HUES64 (cell line): Measurements from ENCODE around the gene EPB41L2.

Experiments
- H3K27ac ChIP-seq: 2 replicates; pipeline ENCODE4 v1.7.0; 2013; ENCODE audit warnings: low read depth, low read length, inconsistent platforms
- H3K27me3 ChIP-seq: 2 replicates; pipeline ENCODE4 v1.6.1; 2013; ENCODE audit warnings: mild to moderate bottlenecking, low read length; ENCODE audit not compliant: insufficient read depth
- H3K36me3 ChIP-seq: 2 replicates; pipeline ENCODE4 v1.6.1; 2013; ENCODE audit warnings: mild to moderate bottlenecking, low read length; ENCODE audit not compliant: insufficient read depth
- H3K4me1 ChIP-seq: 2 replicates; pipeline ENCODE4 v1.6.1; 2013; ENCODE audit warnings: mild to moderate bottlenecking, low read length, moderate library complexity; ENCODE audit not compliant: insufficient read depth
- H3K4me3 ChIP-seq: 2 replicates; pipeline ENCODE4 v1.5.1; 2013; ENCODE audit warnings: mild to moderate bottlenecking, low read length, moderate library complexity
- H3K9ac ChIP-seq: 2 replicates; pipeline ENCODE4 v1.6.1; 2013; ENCODE audit warnings: mild to moderate bottlenecking, low read depth, low read length
- H3K9me3 ChIP-seq: 2 replicates; pipeline ENCODE4 v1.6.1; 2013; ENCODE audit warnings: low read depth, low read length; ENCODE audit not compliant: insufficient read depth
- WGBS: fragments of 150-250, 120-280 bp; methylation state at CpG from one replicate; pipeline ENCODE4 v1.1.7; 2013; ENCODE audit warnings: missing lambda C conversion rate; 5-methylcytosine and 5-hydroxymethylcytosine counted together

EPB41L2 gene

DNA sequence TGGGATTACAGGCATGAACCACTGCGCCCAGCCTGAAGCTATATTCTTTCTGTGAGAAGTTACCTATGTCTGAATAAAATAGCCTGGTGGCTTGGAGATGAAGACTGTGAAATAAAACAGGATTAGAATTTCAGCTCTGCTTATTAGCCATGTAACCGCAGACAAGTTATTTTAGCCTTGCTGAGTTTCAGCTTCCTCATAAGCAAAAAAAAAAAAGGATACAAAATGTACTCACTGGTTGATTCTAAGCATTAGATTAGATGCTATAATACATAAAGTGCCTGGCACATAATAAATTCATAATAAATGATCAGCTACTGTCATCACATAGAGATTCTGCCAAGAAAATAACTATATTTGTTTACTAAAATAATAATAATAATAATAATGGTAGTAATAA is 98.8 kb downstream of the EPB41L2 start:
- Histone ChIP-seq H3K27ac (no peak overlapping the region), H3K27me3 (no peaks in the 10 kb centered on the region), H3K9me3 (no peaks in the 10 kb centered on the region), H3K36me3 (no peaks in the 10 kb centered on the region), H3K9ac (no peak overlapping the region), H3K4me3 (no peak overlapping the region), H3K4me1 (peaks cover 35% of the 10 kb centered on the region)
- WGBS = 93% methylated on average over 2 of the region's 2 CpGs

DNA sequence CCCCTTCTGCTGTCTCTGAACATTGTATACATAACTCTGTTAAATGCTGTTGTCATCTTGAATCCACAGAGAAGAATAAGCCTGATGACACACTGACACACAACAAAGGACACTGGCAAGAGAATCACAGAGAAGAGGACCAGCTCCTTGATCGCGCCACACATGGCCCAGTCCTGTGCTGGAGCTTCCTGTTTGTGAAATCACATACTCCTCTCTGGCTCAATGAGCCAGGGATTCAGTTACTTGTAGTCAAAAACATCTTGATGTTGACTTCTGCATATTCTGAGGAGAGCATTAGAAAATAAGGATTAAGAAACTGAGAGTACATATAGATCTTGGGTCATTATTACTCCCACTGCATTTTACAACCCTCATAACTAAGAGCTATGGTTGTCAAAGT is 100.1 kb downstream of the EPB41L2 start:
- Histone ChIP-seq H3K9ac (no peak overlapping the region), H3K9me3 (no peaks in the 10 kb centered on the region), H3K4me1 (peaks cover 25% of the 10 kb centered on the region), H3K27ac (no peak overlapping the region), H3K36me3 (no peaks in the 10 kb centered on the region), H3K27me3 (no peaks in the 10 kb centered on the region), H3K4me3 (no peak overlapping the region)
- WGBS = 98% methylated on average over 2 of the region's 2 CpGs

GRCh38 chr6:130961148-130961547 is 101.9 kb downstream of the EPB41L2 start:
- no peaks in the 10 kb centered on the region for H3K27me3 ChIP-seq
- no peak overlapping the region for H3K27ac ChIP-seq
- no peak overlapping the region for H3K9ac ChIP-seq
- WGBS = 95% methylated on average over 3 of the region's 3 CpGs
- no peaks in the 10 kb centered on the region for H3K9me3 ChIP-seq
- H3K4me1 ChIP-seq = peaks cover 13% of the 10 kb centered on the region; the same call in 1 of the 2 replicates
- H3K4me3 ChIP-seq = no peak overlapping the region
- H3K36me3 ChIP-seq = no peaks in the 10 kb centered on the region

DNA sequence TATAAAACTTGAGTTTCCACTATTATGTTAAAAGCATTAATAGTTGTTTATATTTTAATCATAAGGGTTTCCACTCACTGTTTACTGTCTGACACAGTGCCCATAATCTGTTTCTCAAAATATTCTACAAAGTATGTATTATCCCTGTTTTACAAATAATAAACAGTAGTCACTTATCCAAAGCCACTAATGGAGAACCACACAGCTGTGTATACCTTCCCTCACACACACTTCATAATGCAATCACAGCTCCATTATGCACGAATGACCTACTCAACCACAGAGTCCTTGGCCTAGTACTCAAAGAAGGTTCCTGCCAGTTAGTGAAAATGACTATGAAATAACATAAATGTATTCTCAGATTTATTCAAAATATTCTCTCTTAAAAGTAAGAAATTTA is 103.1 kb downstream of the EPB41L2 start:
- no peaks in the 10 kb centered on the region for H3K27me3 ChIP-seq
- no peak overlapping the region for H3K9ac ChIP-seq
- H3K4me1 ChIP-seq = peaks cover 6% of the 10 kb centered on the region; the same call in 1 of the 2 replicates
- H3K27ac ChIP-seq = no peak overlapping the region
- H3K4me3 ChIP-seq = no peak overlapping the region
- H3K36me3 ChIP-seq = 0 out of 2 replicates have a peak, but pooled peaks cover under 1% of the 10 kb centered on the region
- WGBS = 91% methylated on average over 1 of the region's 1 CpG
- H3K9me3 ChIP-seq = no peaks in the 10 kb centered on the region

GRCh38 chr6:130958468-130958867 is 104.6 kb downstream of the EPB41L2 start:
- H3K27me3 ChIP-seq = no peaks in the 10 kb centered on the region
- no peak overlapping the region for H3K9ac ChIP-seq
- no peak overlapping the region for H3K27ac ChIP-seq
- no peaks in the 10 kb centered on the region for H3K9me3 ChIP-seq
- no peak overlapping the region for H3K4me3 ChIP-seq
- H3K36me3 ChIP-seq = 0 out of 2 replicates have a peak, but pooled peaks cover 4% of the 10 kb centered on the region
- 85% methylated on average over 2 of the region's 2 CpGs for whole genome bisulfite sequencing
- H3K4me1 ChIP-seq = peaks cover 6% of the 10 kb centered on the region; the same call in 1 of the 2 replicates

- Histone ChIP-seq H3K27ac (no peak overlapping the region), H3K9me3 (no peaks in the 10 kb centered on the region), H3K4me3 (no peak overlapping the region), H3K36me3 (0 out of 2 replicates have a peak, but pooled peaks cover 4% of the 10 kb centered on the region), H3K9ac (no peak overlapping the region), H3K27me3 (no peaks in the 10 kb centered on the region), H3K4me1 (peaks cover 6% of the 10 kb centered on the region; the same call in 1 of the 2 replicates)
- WGBS = 98% methylated on average over 2 of the region's 2 CpGs
These were observed 107.3 kb downstream of the EPB41L2 start for GRCh38 chr6:130955755-130956154.

DNA sequence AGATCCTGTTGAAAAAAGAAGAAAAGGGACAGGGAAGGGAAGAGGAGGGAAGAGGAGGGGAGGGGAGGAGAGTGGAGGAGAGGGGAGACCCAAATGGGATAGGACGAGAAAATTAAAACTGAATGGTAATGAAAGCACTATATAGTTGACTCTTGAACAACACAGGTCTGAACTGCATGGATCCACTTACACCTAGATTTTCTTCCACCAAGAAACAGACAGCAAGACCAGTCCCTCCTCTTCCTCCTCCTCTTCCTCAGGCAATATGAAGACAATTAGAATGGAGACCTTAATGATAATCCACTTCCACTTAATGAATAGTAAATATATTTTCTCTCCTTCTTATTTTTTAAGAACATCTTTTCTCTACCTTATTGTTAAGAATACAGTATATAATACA is 113.5 kb downstream of the EPB41L2 start:
- H3K9me3 ChIP-seq = no peaks in the 10 kb centered on the region
- peaks cover 19% of the 10 kb centered on the region for H3K4me1 ChIP-seq
- WGBS = 92% methylated on average over 1 of the region's 1 CpG

DNA sequence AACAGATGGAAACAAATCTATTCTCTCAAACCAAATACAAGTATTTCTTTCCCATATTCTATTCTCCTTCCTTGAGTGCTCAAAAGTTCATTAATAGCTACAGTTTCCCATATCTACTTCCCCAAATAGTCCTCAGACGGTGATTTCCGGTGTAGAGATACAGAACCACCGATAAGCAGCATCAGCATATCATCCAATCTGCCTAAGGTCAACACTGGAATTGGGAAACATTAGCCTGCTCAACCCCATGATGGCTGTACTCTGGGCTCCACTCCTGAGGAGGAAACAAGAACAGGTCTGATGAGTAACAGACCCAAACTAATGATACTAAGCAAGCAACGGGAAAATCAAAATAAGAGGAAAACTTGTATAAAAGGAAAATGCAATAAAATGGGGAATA is 115.6 kb downstream of the EPB41L2 start:
- 89% methylated on average over 3 of the region's 4 CpGs for WGBS
- no peak overlapping the region for H3K4me3 ChIP-seq
- no peaks in the 10 kb centered on the region for H3K9me3 ChIP-seq
- H3K36me3 ChIP-seq = no peaks in the 10 kb centered on the region
- peaks cover 23% of the 10 kb centered on the region for H3K4me1 ChIP-seq
- H3K9ac ChIP-seq = no peak overlapping the region
- no peak overlapping the region for H3K27ac ChIP-seq
- H3K27me3 ChIP-seq = no peaks in the 10 kb centered on the region

More for the DNA sequence above, 113.5 kb downstream of the EPB41L2 start:
- H3K4me3 ChIP-seq = no peak overlapping the region
- no peak overlapping the region for H3K27ac ChIP-seq
- no peak overlapping the region for H3K9ac ChIP-seq
- H3K27me3 ChIP-seq = no peaks in the 10 kb centered on the region
- H3K36me3 ChIP-seq = no peaks in the 10 kb centered on the region

GRCh38 chr6:130946076-130946475 is 117.0 kb downstream of the EPB41L2 start:
- no peak overlapping the region for H3K9ac ChIP-seq
- peaks cover 23% of the 10 kb centered on the region for H3K4me1 ChIP-seq
- WGBS = 100% methylated on average over 1 of the region's 2 CpGs
- H3K27me3 ChIP-seq = no peaks in the 10 kb centered on the region
- no peak overlapping the region for H3K27ac ChIP-seq
- H3K36me3 ChIP-seq = no peaks in the 10 kb centered on the region
- no peaks in the 10 kb centered on the region for H3K9me3 ChIP-seq
- no peak overlapping the region for H3K4me3 ChIP-seq

GRCh38 chr6:130945401-130945919 is 117.6 kb downstream of the EPB41L2 start:
- Histone ChIP-seq H3K9me3 (no peaks in the 10 kb centered on the region), H3K4me1 (peaks cover 23% of the 10 kb centered on the region), H3K36me3 (no peaks in the 10 kb centered on the region), H3K27me3 (no peaks in the 10 kb centered on the region), H3K9ac (no peak overlapping the region), H3K27ac (no peak overlapping the region), H3K4me3 (no peak overlapping the region)
- WGBS = 79% methylated on average over 4 of the region's 4 CpGs

GRCh38 chr6:130944486-130944885 is 118.6 kb downstream of the EPB41L2 start:
- WGBS = 79% methylated on average over 2 of the region's 2 CpGs
- Histone ChIP-seq H3K9me3 (no peaks in the 10 kb centered on the region), H3K27ac (no peak overlapping the region)

DNA sequence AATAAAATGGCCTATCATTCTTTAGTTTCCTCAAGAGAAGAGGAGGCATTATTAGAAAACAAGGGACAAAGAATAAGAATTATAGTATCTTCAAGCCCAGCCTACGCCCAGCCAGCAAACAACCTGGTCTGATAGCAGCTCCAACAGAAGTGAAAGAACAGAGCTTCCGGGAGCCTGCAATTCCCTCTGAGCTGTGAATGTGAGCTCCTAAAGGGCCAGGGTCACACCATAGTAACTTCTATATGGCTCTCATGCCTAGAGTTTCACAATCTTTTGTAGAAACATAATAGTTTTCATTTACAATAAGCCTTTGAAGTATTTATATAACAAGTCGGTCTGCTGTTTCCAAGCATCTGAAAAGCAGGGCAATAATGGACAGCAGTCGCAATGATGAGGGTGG is 119.3 kb downstream of the EPB41L2 start:
- H3K4me1 ChIP-seq = peaks cover 24% of the 10 kb centered on the region
- H3K9ac ChIP-seq = no peak overlapping the region
- no peaks in the 10 kb centered on the region for H3K36me3 ChIP-seq
- no peak overlapping the region for H3K4me3 ChIP-seq
- H3K9me3 ChIP-seq = no peaks in the 10 kb centered on the region
- WGBS = 43% methylated on average over 2 of the region's 4 CpGs
- H3K27ac ChIP-seq = no peak overlapping the region
- no peaks in the 10 kb centered on the region for H3K27me3 ChIP-seq

More at GRCh38 chr6:130944486-130944885, 118.6 kb downstream of the EPB41L2 start:
- Histone ChIP-seq H3K9ac (no peak overlapping the region), H3K27me3 (no peaks in the 10 kb centered on the region), H3K4me3 (no peak overlapping the region), H3K4me1 (peaks cover 23% of the 10 kb centered on the region), H3K36me3 (no peaks in the 10 kb centered on the region)
